Activated T-cell treated with anti-CD3 and anti-CD28 coated beads for 24 hours (primary cell): Measurements from ENCODE around the gene LHX2.

Experiments
- DNase-seq: peaks from one replicate; pipeline ENCODE4 v3.0.0-alpha.2; 2020; ENCODE audit warnings: low read depth

Gene LHX2

GRCh38 chr9:124013309-124014210 is 2.0 kb downstream of the LHX2 start:
- DNase-seq, result no peak

- DNase-seq, result no peak
Measured at GRCh38 chr9:124014211-124014955, 2.8 kb downstream of the LHX2 start.

DNA sequence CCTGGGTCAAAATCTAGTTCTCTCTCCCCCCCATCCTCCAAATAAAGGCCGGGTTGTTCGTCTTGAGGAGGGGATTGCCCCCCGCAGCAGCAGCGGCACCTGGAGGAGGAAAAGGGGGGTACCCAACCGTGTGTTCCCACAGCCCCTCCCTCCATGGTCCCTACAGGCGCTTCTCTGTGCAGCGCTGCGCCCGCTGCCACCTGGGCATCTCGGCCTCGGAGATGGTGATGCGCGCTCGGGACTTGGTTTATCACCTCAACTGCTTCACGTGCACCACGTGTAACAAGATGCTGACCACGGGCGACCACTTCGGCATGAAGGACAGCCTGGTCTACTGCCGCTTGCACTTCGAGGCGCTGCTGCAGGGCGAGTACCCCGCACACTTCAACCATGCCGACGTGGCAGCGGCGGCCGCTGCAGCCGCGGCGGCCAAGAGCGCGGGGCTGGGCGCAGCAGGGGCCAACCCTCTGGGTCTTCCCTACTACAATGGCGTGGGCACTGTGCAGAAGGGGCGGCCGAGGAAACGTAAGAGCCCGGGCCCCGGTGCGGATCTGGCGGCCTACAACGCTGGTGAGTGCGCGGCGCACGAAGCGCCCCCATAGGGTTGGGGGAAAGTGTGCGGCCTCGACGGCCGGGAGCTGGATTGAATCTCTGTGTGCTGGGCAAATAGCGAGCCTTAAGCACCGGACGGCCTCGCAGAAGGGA is 3.5 kb downstream of the LHX2 start:
- DNase-seq, result no peak

- no peak for DNase-seq
Measured at GRCh38 chr9:124015661-124016131, 4.1 kb downstream of the LHX2 start.

DNA sequence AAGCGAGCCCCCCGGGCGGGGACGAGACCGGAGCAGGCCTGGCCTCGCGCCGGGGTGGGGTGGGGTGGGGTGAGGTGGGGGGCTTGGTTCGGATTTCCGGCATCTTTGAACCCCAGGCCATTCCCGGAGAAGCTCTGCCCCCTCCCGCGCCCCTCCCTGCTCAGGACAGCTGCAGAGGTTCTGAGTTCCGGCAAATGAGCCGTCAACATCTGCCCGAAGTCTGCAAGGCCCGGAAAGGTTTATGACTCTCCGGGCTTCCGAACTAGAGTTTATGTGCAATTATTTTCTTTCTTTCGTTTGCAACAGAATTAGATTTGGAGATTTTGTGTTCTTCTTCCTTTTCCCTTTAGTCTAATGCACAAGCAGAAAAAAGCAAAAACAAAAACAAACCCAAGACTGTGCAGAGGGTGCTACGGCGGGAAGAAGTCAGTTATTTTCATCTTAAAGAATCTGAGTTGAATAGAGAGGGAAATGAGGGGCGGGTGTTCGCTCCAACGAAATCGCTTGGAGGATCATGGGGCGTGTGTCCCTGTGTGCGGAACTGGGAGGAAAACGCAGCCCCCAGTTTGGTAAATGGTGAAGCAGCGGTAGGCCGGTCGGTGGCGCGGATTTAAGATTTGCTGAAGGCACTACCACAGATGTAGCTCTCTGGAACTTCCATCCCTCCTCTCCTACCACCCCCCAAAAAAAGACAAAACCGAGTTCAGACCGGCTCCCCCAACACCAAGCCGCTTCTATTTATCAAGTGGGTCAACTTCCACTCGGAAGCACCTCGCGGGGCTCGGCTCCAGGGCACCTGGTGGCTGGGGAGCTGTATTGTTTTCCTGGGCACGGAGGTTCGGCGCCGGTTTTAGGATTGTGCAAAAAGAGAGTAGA is 4.8 kb downstream of the LHX2 start:
- no peak for DNase-seq

DNA sequence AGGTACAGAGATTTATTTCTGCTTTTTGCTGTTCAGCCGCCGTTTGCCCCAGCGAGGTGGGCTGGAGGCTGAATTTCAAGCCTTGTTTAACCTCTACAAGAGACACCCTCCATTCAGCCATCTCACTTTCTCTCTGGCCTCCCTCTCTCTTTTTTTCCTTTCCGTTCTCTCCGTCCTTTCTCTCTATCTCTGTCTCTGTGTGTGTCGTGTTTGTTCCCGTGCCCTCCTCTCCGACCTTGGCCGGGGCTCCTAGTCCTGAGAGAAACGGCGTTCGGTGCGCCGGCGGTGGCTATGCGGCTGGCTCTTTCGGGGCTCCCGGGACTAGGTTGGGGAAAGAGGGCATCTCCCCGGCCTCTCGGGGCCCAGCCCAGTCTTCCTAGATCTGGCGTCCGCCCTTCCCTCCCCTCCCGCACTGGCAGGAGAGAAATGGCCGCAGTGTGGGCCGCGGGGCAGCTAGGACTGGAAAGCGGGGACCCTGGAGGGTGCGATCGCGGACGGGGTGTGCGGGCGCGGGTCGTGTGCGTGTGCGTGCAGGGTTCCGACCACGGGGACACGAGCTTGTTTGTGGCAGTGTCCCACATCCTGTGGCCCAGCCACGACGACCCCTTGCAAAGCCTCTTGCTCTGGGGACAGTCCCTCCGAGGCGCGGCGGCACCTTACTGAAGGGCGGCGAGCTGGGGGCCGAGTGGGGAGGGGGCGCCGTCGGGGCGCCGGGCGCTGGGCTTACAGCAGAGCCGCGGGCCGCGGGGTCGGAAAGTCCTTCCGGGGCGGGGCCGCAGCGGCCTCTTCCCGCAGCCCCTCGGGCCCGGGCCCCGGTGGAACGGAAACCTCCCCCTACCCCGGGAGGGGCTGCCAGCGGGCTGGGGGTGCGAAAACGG is 5.7 kb downstream of the LHX2 start:
- no peak for DNase-seq

DNA sequence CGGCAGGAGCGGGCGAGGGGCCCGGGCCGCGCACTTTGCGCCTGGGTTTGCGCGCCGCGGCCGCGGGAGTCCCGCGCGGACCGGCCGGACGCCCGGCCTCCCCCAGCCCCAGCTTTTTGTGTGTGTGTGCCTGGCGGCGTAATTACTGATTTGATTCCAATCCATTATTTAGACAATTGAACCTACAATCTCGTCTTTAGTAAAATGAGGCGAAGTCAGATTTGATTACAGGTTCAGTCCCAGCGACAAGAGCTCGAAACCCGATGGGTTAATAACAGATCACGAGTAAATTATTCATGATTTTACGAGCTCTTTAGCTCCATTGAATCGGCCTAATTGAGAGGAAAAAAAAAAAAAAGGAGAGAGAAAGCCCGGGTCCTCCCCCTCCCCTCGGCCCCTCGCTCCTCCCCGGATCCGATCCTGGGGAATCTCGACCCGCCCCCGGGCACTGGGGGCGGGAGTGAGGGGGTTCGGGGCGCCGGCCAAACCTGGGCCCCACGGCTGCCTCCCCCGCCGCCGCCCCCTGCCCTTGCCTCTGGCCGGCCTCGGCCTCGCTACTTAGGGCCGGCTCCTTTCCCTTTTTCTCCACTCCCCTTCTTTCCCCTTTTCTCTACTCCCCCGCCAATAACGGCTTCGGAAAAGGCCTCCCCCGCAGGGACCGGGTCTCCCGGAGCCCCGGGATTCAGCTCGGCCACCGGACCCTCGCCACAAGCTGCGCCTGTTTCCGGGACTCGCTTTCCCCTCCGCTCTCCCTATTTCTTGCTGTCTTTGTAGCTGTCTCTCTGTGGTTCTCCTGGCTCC is 6.6 kb downstream of the LHX2 start:
- DNase-seq, result no peak

- no peak for DNase-seq
Measured at GRCh38 chr9:124018730-124019697, 7.4 kb downstream of the LHX2 start.

DNA sequence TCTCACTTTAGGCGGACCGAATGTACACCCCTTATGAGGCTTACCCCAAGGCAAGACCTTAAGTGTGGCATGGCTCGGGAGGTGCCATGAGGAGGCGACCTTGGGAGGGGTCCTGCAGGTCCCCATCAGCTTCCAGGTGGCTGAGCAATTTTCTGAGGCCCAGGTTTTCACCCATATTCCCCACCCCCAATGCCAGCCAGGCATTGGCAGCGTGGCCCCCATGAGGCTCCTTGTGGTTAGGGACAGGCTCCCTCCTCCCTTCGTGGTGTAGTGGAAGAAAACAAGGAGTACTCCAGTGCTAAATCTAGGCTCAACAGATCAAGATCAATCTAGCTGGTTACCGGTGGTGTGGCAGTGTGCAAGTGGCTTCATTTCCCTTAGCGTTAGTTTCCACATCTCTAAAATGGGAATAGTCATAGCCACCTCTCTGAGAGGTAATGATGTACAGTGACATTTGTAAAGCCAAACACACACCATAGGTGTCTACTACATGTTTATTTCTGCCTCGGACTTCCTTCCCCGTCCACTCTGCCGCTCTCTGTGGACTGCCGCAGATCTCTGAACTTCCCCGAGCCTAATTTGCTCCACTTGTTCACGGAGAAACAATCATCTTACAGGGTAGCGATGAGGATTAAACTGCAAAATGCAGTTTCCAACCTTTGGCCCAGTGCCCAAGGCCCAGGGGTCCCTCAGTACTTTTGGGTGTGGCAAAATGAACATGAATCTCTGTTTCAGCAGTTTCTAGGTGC is 8.4 kb downstream of the LHX2 start:
- no peak for DNase-seq

DNA sequence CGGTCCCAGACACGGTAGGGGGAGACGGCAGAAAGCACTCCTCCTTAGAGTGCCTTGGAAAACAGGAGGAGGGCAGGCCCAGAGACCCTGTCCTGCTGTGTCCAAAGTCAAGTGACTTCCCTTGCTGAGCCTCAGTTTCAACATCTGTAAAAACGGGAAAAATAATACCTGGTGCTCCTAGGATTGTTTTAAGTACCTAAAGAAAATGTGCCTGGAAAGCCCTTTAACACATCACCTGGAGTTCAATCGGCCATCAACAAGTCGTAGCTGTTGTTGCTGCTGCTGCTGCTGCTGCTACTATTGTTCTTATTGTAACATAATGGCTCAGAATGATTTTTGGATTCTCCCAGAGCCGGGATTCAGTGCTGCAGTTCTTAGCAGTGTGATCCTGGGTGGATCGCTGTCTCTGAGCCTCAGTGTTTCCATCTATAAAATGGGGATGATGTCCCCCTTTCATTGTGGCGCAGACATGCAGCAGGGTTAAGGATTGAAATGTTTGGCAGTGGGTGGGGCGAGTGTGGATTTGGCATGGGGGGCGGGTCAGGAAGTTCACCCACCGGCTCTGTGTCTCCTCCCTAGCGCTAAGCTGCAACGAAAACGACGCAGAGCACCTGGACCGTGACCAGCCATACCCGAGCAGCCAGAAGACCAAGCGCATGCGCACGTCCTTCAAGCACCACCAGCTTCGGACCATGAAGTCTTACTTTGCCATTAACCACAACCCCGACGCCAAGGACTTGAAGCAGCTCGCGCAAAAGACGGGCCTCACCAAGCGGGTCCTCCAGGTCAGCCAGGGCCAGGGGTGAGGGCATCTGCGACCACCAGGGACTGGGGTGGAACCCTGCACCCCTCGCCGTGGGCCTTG is 9.2 kb downstream of the LHX2 start:
- no peak for DNase-seq

DNA sequence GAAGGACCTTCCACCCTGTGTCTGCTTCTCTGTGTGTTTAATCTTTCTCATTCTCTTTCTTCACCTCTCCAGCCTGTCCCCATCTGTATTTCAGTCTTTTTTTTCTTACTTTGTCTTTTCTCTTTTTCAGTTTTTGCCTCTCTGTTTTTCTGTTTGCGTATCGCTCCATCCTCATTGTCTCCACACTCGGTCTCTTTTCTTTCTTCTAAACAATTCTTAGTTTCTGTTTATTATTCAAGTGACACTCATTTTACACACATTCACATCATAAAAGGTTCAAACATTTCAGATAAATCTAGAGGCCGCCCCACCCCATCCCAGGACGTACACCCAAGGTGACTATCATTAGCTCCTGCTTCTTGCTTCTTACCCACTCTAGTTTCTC is 9.8 kb downstream of the LHX2 start:
- no peak for DNase-seq

DNA sequence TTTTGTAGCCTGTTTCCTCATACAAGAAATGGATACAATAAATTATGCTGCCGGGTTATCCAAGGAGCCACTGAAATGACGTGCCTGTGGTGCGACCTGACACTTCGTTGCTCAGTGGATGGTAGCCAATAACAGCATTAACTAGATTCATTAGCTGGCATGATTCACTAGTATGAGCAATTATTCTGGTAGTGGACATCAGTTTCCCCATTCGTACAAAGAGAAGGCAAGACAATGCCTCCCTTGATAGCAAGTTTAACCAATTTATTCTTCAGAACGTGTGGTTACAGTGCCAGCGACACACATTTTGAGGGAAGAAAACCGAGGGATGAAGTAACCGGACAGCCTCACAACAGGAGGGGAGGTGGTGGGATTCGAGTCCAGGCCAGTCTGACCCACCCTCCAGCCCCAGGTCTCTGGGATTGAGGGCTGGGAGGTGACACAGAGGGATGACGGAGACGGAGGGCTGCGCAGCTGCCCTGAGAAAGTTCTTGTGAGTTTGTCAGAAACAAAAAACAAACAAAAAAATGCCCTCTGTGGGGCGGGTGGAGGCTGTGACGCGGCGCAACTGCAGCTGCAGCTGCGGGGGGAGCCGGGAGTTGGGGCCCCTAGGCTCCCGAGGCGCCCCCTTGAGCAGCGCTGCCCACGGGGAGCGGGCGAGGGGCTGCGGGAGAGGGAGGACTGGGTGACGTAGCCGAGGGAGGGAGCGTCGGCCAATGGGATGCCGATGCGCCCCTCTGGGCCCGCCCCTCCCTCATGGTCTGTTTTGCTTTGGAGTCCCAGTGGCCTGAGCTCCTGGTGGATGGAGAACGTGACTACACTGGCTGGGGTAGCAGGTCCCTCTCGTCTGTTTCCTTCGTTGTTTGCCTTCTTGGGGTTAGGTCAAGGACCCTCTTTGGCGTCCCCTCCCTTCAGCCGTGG is 10.9 kb downstream of the LHX2 start:
- no peak for DNase-seq

- no peak for DNase-seq
Measured at GRCh38 chr9:124024107-124024506, 12.5 kb downstream of the LHX2 start.

- no peak for DNase-seq
Measured at GRCh38 chr9:124029617-124030016, 18.0 kb downstream of the LHX2 start.

- no peak for DNase-seq
Measured at GRCh38 chr9:124030969-124031451, 19.4 kb downstream of the LHX2 start.

GRCh38 chr9:124032247-124032646 is 20.7 kb downstream of the LHX2 start:
- no peak for DNase-seq
